C4-2B (cell line): Measurements from ENCODE around the gene PODNL1.

Source experiments
- H3K27ac ChIP-seq: fragments of 450-650 bp; 2 replicates; pipeline ENCODE4 v1.5.1; 2017
- ZFX ChIP-seq: fragments of 450-650 bp; IDR thresholded peaks from 2 replicates; pipeline ENCODE4 v1.6.1; 2017
- TF ChIP-seq, protein P1 (sequence below): fragments of 450-650 bp; conservative IDR thresholded peaks from 2 replicates; pipeline ENCODE4 v1.5.1; 2017; ENCODE audit warnings: mild to moderate bottlenecking

The PODNL1 gene

GRCh38 chr19:13954185-13954584, 16.0 kb upstream of the PODNL1 start:
- no peak for TF ChIP-seq ZFX
- TF ChIP-seq, protein P1, sequence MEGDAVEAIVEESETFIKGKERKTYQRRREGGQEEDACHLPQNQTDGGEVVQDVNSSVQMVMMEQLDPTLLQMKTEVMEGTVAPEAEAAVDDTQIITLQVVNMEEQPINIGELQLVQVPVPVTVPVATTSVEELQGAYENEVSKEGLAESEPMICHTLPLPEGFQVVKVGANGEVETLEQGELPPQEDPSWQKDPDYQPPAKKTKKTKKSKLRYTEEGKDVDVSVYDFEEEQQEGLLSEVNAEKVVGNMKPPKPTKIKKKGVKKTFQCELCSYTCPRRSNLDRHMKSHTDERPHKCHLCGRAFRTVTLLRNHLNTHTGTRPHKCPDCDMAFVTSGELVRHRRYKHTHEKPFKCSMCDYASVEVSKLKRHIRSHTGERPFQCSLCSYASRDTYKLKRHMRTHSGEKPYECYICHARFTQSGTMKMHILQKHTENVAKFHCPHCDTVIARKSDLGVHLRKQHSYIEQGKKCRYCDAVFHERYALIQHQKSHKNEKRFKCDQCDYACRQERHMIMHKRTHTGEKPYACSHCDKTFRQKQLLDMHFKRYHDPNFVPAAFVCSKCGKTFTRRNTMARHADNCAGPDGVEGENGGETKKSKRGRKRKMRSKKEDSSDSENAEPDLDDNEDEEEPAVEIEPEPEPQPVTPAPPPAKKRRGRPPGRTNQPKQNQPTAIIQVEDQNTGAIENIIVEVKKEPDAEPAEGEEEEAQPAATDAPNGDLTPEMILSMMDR = no peak
- H3K27ac ChIP-seq = no peak overlapping the region

- peak overlapping the region; percentile 69 for H3K27ac ChIP-seq
- TF ChIP-seq ZFX = no peak
- TF ChIP-seq, protein P1 = no peak
These were observed 14.8 kb upstream of the PODNL1 start for GRCh38 chr19:13952931-13953531.

DNA sequence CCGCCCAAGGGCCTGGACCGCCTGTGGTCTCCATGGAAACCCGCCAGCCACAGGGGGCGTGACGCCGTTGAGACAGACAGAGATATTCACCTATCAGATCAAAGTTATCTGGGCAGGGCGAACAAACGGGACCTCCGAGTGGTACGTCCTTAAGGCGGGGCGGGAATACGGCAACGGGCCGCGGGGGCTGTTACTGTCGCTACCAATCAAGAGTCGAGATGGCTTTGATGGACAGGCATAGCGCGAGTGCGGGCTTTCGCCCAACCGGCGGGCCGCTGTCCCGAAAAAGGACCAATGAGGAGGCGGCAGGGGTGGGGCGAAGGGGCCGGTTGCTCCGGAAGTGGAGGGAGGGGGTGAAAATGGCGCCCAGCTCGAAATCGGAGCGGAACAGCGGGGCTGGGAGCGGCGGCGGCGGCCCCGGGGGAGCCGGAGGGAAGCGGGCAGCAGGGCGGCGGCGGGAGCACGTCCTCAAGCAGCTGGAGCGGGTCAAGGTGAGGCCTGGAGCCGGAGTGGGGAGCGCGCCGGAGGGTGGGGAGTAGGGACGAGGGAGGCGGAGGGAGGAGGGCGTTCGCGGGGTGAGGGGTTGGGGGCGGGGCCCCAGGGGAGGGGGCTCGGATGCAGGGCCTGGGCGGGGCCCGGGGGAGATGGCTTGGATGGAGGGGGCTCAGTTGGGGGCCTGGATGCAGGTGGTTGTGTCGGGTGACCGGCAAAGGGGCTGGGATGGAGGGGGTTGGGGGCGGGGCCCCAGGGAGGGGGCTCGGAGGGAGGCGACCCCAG, 14.1 kb upstream of the PODNL1 start, which contains the start of gene DCAF15:
TSS of gene DCAF15 (plus strand) at position 356 of the 777 bp plus-strand sequence. CDS start at position 360, 4 bp downstream.
- TF ChIP-seq, protein P1 = no peak
- no peak for TF ChIP-seq ZFX
- peak within 1 kb of the TSS; percentile 69 for H3K27ac ChIP-seq

- TF ChIP-seq, protein P1 = no peak
- TF ChIP-seq ZFX = no peak
- H3K27ac ChIP-seq = no peak overlapping the region; the same call in 1 of the 2 replicates
These were observed 13.6 kb upstream of the PODNL1 start for GRCh38 chr19:13951799-13952153.

GRCh38 chr19:13951043-13951442, 12.8 kb upstream of the PODNL1 start:
- TF ChIP-seq, protein P1 = no peak
- no peak for TF ChIP-seq ZFX
- H3K27ac ChIP-seq = no peak overlapping the region

DNA sequence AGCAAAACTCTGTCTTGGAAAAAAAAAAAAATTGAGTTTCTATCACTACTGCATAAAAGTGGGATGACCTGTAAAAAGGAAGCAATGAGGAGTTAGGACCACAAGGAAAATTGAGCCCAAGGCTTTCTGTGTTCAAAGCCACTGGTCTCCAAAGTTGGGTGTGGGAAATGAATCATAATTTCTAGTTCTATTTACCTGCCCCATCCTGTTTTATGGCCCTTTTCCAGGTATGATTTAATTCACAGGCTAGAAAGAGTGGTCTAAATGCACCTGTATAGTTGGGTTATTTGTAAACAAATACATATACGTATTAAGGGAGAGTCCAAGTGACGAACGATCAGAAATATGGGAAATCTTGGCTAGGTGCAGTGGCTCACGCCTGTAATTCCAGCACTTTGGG, 8.2 kb upstream of the PODNL1 start:
- no peak overlapping the region for H3K27ac ChIP-seq
- TF ChIP-seq, protein P1 = no peak
- no peak for TF ChIP-seq ZFX

GRCh38 chr19:13942023-13942684, 3.9 kb upstream of the PODNL1 start:
- H3K27ac ChIP-seq = no peak overlapping the region
- TF ChIP-seq, protein P1 = no peak
- no peak for TF ChIP-seq ZFX
